Measurements from ENCODE around the gene ADORA2B. TPM values are rescaled to one million over a fixed set of nuclear protein-coding genes. Genes with fewer than 3 reads are reported as not detected.

The ADORA2B gene
- total RNA-seq, 1 donor from 2014 or later, result 4.0 TPM

GRCh38 chr17:16007439-16007838, 62.5 kb downstream of the ADORA2B start:
- Histone ChIP-seq H3K27ac (ENCODE audit: low read depth, low read length) (no peak overlapping the region), H3K4me3 (ENCODE audit: insufficient read depth, low read depth, low read length) (no peak overlapping the region), H2AFZ (ENCODE audit: low read depth, low read length) (no peak overlapping the region), H3K36me3 (ENCODE audit: insufficient read depth, low read length) (peaks cover 72% of the 10 kb centered on the region), H3K4me1 (ENCODE audit: insufficient read depth, low read length) (no peaks in the 10 kb centered on the region), H3K9ac (ENCODE audit: low read length) (no peak overlapping the region), H4K20me1 (ENCODE audit: insufficient read depth, low read length) (peaks cover 13% of the 10 kb centered on the region), H3K79me2 (ENCODE audit: insufficient read depth, low read length) (peaks cover 55% of the 10 kb centered on the region), H3K27me3 (ENCODE audit: insufficient read depth, low read length) (no peaks in the 10 kb centered on the region), H3K4me2 (ENCODE audit: low read length) (no peak overlapping the region), H3K9me3 (ENCODE audit: insufficient read depth, low read depth, low read length) (no peaks in the 10 kb centered on the region)
- no peak overlapping the region for H3K27ac Mint-ChIP-seq (ENCODE audit: unreplicated experiment)
- H3K27me3 Mint-ChIP-seq (ENCODE audit: low read depth, unreplicated experiment), result no peaks in the 10 kb centered on the region
- H3K9me3 Mint-ChIP-seq (ENCODE audit: unreplicated experiment), result no peaks in the 10 kb centered on the region
- H3K4me3 Mint-ChIP-seq (ENCODE audit: unreplicated experiment), result no peak overlapping the region
- no peak for DNase-seq (ENCODE audit: low read depth)
- FAIRE-seq, result no peak
- H3K4me1 Mint-ChIP-seq (ENCODE audit: low read depth, unreplicated experiment), result no peaks in the 10 kb centered on the region
- peaks cover 26% of the 10 kb centered on the region for H3K36me3 Mint-ChIP-seq (ENCODE audit: low read depth, unreplicated experiment)
- TF ChIP-seq CTCF (IDR thresholded peaks at IDR 0.05; ENCODE audit: insufficient read depth, low read depth, low read length) (no peak), EZH2 (IDR thresholded peaks at IDR 0.05; ENCODE audit: insufficient read depth, low read length) (no peak)

GRCh38 chr17:16013943-16014407, 69.0 kb downstream of the ADORA2B start:
- Histone ChIP-seq H3K4me3 (ENCODE audit: insufficient read depth, low read depth, low read length) (no peak overlapping the region), H3K27me3 (ENCODE audit: insufficient read depth, low read length) (no peaks in the 10 kb centered on the region), H3K9ac (ENCODE audit: low read length) (peak overlapping the region; percentile 24), H3K36me3 (ENCODE audit: insufficient read depth, low read length) (peaks cover 31% of the 10 kb centered on the region), H3K9me3 (ENCODE audit: insufficient read depth, low read depth, low read length) (no peaks in the 10 kb centered on the region), H3K4me2 (ENCODE audit: low read length) (peak overlapping the region; percentile 51), H4K20me1 (ENCODE audit: insufficient read depth, low read length) (peaks cover under 1% of the 10 kb centered on the region), H3K27ac (ENCODE audit: low read depth, low read length) (peak overlapping the region; percentile 59), H2AFZ (ENCODE audit: low read depth, low read length) (no peak overlapping the region), H3K79me2 (ENCODE audit: insufficient read depth, low read length) (peaks cover 65% of the 10 kb centered on the region), H3K4me1 (ENCODE audit: insufficient read depth, low read length) (peaks cover 12% of the 10 kb centered on the region)
- peaks cover 4% of the 10 kb centered on the region for H3K36me3 Mint-ChIP-seq (ENCODE audit: low read depth, unreplicated experiment)
- no peaks in the 10 kb centered on the region for H3K27me3 Mint-ChIP-seq (ENCODE audit: low read depth, unreplicated experiment)
- peak; percentile 81 for DNase-seq (ENCODE audit: low read depth)
- peak overlapping the region; percentile 44 for H3K27ac Mint-ChIP-seq (ENCODE audit: unreplicated experiment)
- TF ChIP-seq EZH2 (IDR thresholded peaks at IDR 0.05; ENCODE audit: insufficient read depth, low read length) (no peak), CTCF (IDR thresholded peaks at IDR 0.05; ENCODE audit: insufficient read depth, low read depth, low read length) (peak; percentile 83)
- peak; percentile 88 for FAIRE-seq
- no peaks in the 10 kb centered on the region for H3K9me3 Mint-ChIP-seq (ENCODE audit: unreplicated experiment)
- no peak overlapping the region for H3K4me3 Mint-ChIP-seq (ENCODE audit: unreplicated experiment)
- peaks cover 3% of the 10 kb centered on the region for H3K4me1 Mint-ChIP-seq (ENCODE audit: low read depth, unreplicated experiment)

- Mint-ChIP-seq H3K27me3 (ENCODE audit: low read depth, unreplicated experiment) (no peaks in the 10 kb centered on the region), H3K36me3 (ENCODE audit: low read depth, unreplicated experiment) (peaks cover 16% of the 10 kb centered on the region), H3K4me3 (ENCODE audit: unreplicated experiment) (no peak overlapping the region), H3K27ac (ENCODE audit: unreplicated experiment) (no peak overlapping the region), H3K4me1 (ENCODE audit: low read depth, unreplicated experiment) (peaks cover 5% of the 10 kb centered on the region), H3K9me3 (ENCODE audit: unreplicated experiment) (no peaks in the 10 kb centered on the region)
- Histone ChIP-seq H3K4me3 (ENCODE audit: insufficient read depth, low read depth, low read length) (no peak overlapping the region), H3K9me3 (ENCODE audit: insufficient read depth, low read depth, low read length) (no peaks in the 10 kb centered on the region), H3K27ac (ENCODE audit: low read depth, low read length) (no peak overlapping the region), H3K79me2 (ENCODE audit: insufficient read depth, low read length) (peaks cover 88% of the 10 kb centered on the region), H3K9ac (ENCODE audit: low read length) (no peak overlapping the region), H3K4me1 (ENCODE audit: insufficient read depth, low read length) (peaks cover 2% of the 10 kb centered on the region), H4K20me1 (ENCODE audit: insufficient read depth, low read length) (peaks cover 19% of the 10 kb centered on the region), H3K36me3 (ENCODE audit: insufficient read depth, low read length) (peaks cover 39% of the 10 kb centered on the region), H3K27me3 (ENCODE audit: insufficient read depth, low read length) (no peaks in the 10 kb centered on the region), H3K4me2 (ENCODE audit: low read length) (no peak overlapping the region), H2AFZ (ENCODE audit: low read depth, low read length) (no peak overlapping the region)
- TF ChIP-seq EZH2 (IDR thresholded peaks at IDR 0.05; ENCODE audit: insufficient read depth, low read length) (no peak), CTCF (IDR thresholded peaks at IDR 0.05; ENCODE audit: insufficient read depth, low read depth, low read length) (no peak)
- FAIRE-seq (no peak), DNase-seq (ENCODE audit: low read depth) (no peak)
Measured at GRCh38 chr17:16019347-16019746, 74.4 kb downstream of the ADORA2B start.
